HEK293 (cell line): Measurements from ENCODE around the gene TCF12.

ENCODE experiments used
- CTCF ChIA-PET: fragments of 350-600 bp; formaldehyde crosslinking; extraction: SDS; loops from one replicate; lab custom pipeline; 2021; ENCODE audit warnings: antibody characterized with exemption; lab: Yijun Ruan, JAX
- POLR2A ChIA-PET: fragments of 300-600 bp; formaldehyde crosslinking; extraction: SDS; loops from one replicate; lab custom pipeline; 2020; ENCODE audit warnings: antibody characterized with exemption, inconsistent platforms; lab: Yijun Ruan, JAX
- H3K27ac ChIP-seq: fragments of 200-500 bp; sonication (Bioruptor generic); 2 replicates; pipeline ENCODE4 v1.5.1; 2014; ENCODE audit warnings: low read depth, low read length, control low read depth, inconsistent platforms; ENCODE audit errors: extremely low read depth
- H3K36me3 ChIP-seq, 2 experiments: fragments of 200-500 bp in 1 of 2; sonication (Bioruptor generic) in 1 of 2; 1 replicate in 1 of 2; 2 replicates in 1 of 2; pipeline ENCODE4 v1.5.1; 2014 to 2017; ENCODE audit warnings: inconsistent platforms in 2 of 2, low read length in 2 of 2; ENCODE audit not compliant: control insufficient read depth in 2 of 2, insufficient read depth in 1 of 2
- H3K4me1 ChIP-seq: fragments of 200-500 bp; sonication (Bioruptor generic); 2 replicates; pipeline ENCODE4 v1.5.1; 2014; ENCODE audit warnings: mild to moderate bottlenecking, low read length, inconsistent platforms; ENCODE audit not compliant: control insufficient read depth, insufficient read depth
- H3K4me3 ChIP-seq: 2 replicates; pipeline ENCODE4 v1.5.1; 2011; ENCODE audit warnings: low read depth, mild to moderate bottlenecking, control low read depth, low read length, moderate library complexity
- H3K9me3 ChIP-seq: fragments of 200-500 bp; sonication (Bioruptor generic); 2 replicates; pipeline ENCODE4 v1.5.1; 2014; ENCODE audit warnings: low read depth, low read length, inconsistent platforms; ENCODE audit not compliant: control insufficient read depth, insufficient read depth
- BCL11A ChIP-seq: fragments of 450-650 bp; formaldehyde crosslinking; IDR thresholded peaks from 2 replicates; pipeline ENCODE4 v1.5.1; 2016; ENCODE audit warnings: low read depth, missing biosample characterization, missing genetic modification characterization
- GLI4 ChIP-seq: fragments of 450-650 bp; formaldehyde crosslinking; IDR thresholded peaks from 2 replicates; pipeline ENCODE4 v1.5.1; 2016; ENCODE audit warnings: missing biosample characterization, missing genetic modification characterization
- GLIS1 ChIP-seq: fragments of 450-650 bp; formaldehyde crosslinking; IDR thresholded peaks from 2 replicates; pipeline ENCODE4 v1.5.1; 2016; ENCODE audit warnings: missing biosample characterization, missing genetic modification characterization
- HOXD13 ChIP-seq: sonication (generic); formaldehyde crosslinking; IDR thresholded peaks from 2 replicates; pipeline ENCODE4 v1.8.0; 2022; ENCODE audit warnings: missing genetic modification reagents, borderline replicate concordance
- PATZ1 ChIP-seq: fragments of 450-650 bp; formaldehyde crosslinking; IDR thresholded peaks from 2 replicates; pipeline ENCODE4 v1.5.1; 2016; ENCODE audit warnings: missing biosample characterization, missing genetic modification characterization
- RBAK ChIP-seq: fragments of 450-650 bp; formaldehyde crosslinking; IDR thresholded peaks from 2 replicates; pipeline ENCODE4 v1.5.1; 2016; ENCODE audit warnings: missing biosample characterization, missing genetic modification characterization
- YY1 ChIP-seq: fragments of 450-650 bp; formaldehyde crosslinking; IDR thresholded peaks from 2 replicates; pipeline ENCODE4 v1.5.1; 2018; ENCODE audit warnings: missing biosample characterization, missing genetic modification characterization
- ZBTB26 ChIP-seq: fragments of 450-650 bp; formaldehyde crosslinking; optimal IDR thresholded peaks from 2 replicates; pipeline ENCODE3; 2016; ENCODE audit warnings: missing biosample characterization, mild to moderate bottlenecking, missing genetic modification characterization
- ZBTB44 ChIP-seq: fragments of 450-650 bp; IDR thresholded peaks from 2 replicates; pipeline ENCODE4 v1.5.1; 2018; ENCODE audit warnings: missing biosample characterization, mild to moderate bottlenecking, missing genetic modification characterization
- ZBTB7A ChIP-seq: fragments of 450-650 bp; formaldehyde crosslinking; IDR thresholded peaks from 2 replicates; pipeline ENCODE4 v1.5.1; 2016; ENCODE audit warnings: low read depth, missing biosample characterization, missing genetic modification characterization
- ZBTB8A ChIP-seq: fragments of 450-650 bp; formaldehyde crosslinking; IDR thresholded peaks from 2 replicates; pipeline ENCODE4 v1.5.1; 2016; ENCODE audit warnings: missing biosample characterization, missing genetic modification characterization
- ZFHX2 ChIP-seq: fragments of 450-650 bp; formaldehyde crosslinking; conservative IDR thresholded peaks from 2 replicates; pipeline ENCODE4 v1.5.1; 2016; ENCODE audit warnings: missing biosample characterization, missing genetic modification characterization
- ZNF24 ChIP-seq: fragments of 450-650 bp; formaldehyde crosslinking; IDR thresholded peaks from 2 replicates; pipeline ENCODE4 v1.5.1; 2016; ENCODE audit warnings: missing biosample characterization, missing genetic modification characterization
- ZNF274 ChIP-seq, 2 experiments: fragments of 200-500 bp in 1 of 2; fragments of 450-650 bp in 1 of 2; sonication (Bioruptor generic) in 1 of 2; formaldehyde crosslinking in 1 of 2; IDR thresholded peaks; 2 replicates each; pipeline versions ENCODE4 v1.5.1 to v1.6.1; 2014 to 2016; ENCODE audit warnings: borderline replicate concordance in 1 of 2, inconsistent platforms in 1 of 2, low read length in 1 of 2, missing biosample characterization in 1 of 2, missing genetic modification characterization in 1 of 2
- ZNF302 ChIP-seq: fragments of 450-650 bp; formaldehyde crosslinking; IDR thresholded peaks from 2 replicates; pipeline ENCODE4 v1.5.1; 2016; ENCODE audit warnings: missing biosample characterization, missing genetic modification characterization, low read depth
- ZNF391 ChIP-seq: fragments of 450-650 bp; formaldehyde crosslinking; IDR thresholded peaks from 2 replicates; pipeline ENCODE4 v1.5.1; 2016; ENCODE audit warnings: low read depth, missing biosample characterization, missing genetic modification characterization, borderline replicate concordance
- ZNF394 ChIP-seq: fragments of 450-650 bp; formaldehyde crosslinking; IDR thresholded peaks from 2 replicates; pipeline ENCODE4 v1.5.1; 2016; ENCODE audit warnings: missing biosample characterization, missing genetic modification characterization, mild to moderate bottlenecking, moderate library complexity, borderline replicate concordance
- ZNF558 ChIP-seq: fragments of 450-650 bp; formaldehyde crosslinking; IDR thresholded peaks from 2 replicates; pipeline ENCODE4 v1.5.1; 2016; ENCODE audit warnings: missing biosample characterization, missing genetic modification characterization
- ZNF561 ChIP-seq: fragments of 450-650 bp; IDR thresholded peaks from 2 replicates; pipeline ENCODE4 v1.5.1; 2018; ENCODE audit warnings: missing biosample characterization, missing genetic modification characterization, borderline replicate concordance
- ZNF580 ChIP-seq: fragments of 450-650 bp; formaldehyde crosslinking; IDR thresholded peaks from 2 replicates; pipeline ENCODE4 v1.5.1; 2016; ENCODE audit warnings: missing biosample characterization, missing genetic modification characterization
- ZNF585B ChIP-seq: fragments of 450-650 bp; formaldehyde crosslinking; IDR thresholded peaks from 2 replicates; pipeline ENCODE4 v1.5.1; 2016; ENCODE audit warnings: missing biosample characterization, missing genetic modification characterization
- ZNF626 ChIP-seq: fragments of 450-650 bp; sonication (Bioruptor Pico); formaldehyde crosslinking; IDR thresholded peaks from 2 replicates; pipeline ENCODE4 v1.5.1; 2018; ENCODE audit warnings: missing biosample characterization, missing genetic modification characterization, inconsistent platforms
- ZSCAN16 ChIP-seq: fragments of 450-650 bp; formaldehyde crosslinking; IDR thresholded peaks from 2 replicates; pipeline ENCODE4 v1.5.1; 2016; ENCODE audit warnings: missing biosample characterization, missing genetic modification characterization

TCF12 gene

GRCh38 chr15:57026016-57026592 is 107.7 kb downstream of the TCF12 start:
- Histone ChIP-seq H3K36me3 (no peaks in the 10 kb centered on the region), H3K9me3 (no peaks in the 10 kb centered on the region), H3K4me3 (no peak overlapping the region), H3K27ac (no peak overlapping the region), H3K4me1 (peaks cover 10% of the 10 kb centered on the region)
- ChIA-PET CTCF (no interaction called here), POLR2A (no interaction called here)
- TF ChIP-seq HOXD13 (CRISPR knock-in tag) (no peak), ZNF24 (tag by site-specific recombination) (no peak), GLIS1 (tag by site-specific recombination) (no peak), GLI4 (no peak), ZSCAN16 (tag by site-specific recombination) (no peak), ZNF391 (no peak)

GRCh38 chr15:57027596-57027995 is 109.2 kb downstream of the TCF12 start:
- TF ChIP-seq ZNF626 (no peak), ZBTB8A (tag by site-specific recombination) (no peak), ZNF561 (tag by site-specific recombination) (no peak), ZNF580 (tag by site-specific recombination) (no peak), ZNF274 (IDR thresholded peaks at IDR 0.05; ENCODE audit: low read length) (no peak), ZNF274 (tag by site-specific recombination; IDR thresholded peaks at IDR 0.05; ENCODE audit: borderline replicate concordance) (no peak)
- TF ChIP-seq, all 188 proteins: peak for 0
- no peak overlapping the region for H3K27ac ChIP-seq
- H3K4me3 ChIP-seq: no peak overlapping the region
- H3K4me1 ChIP-seq: peaks cover 15% of the 10 kb centered on the region
- no peaks in the 10 kb centered on the region for H3K9me3 ChIP-seq
- ChIA-PET CTCF (no interaction called here), POLR2A (no interaction called here)
- H3K36me3 ChIP-seq: no peaks in the 10 kb centered on the region

- no peaks in the 10 kb centered on the region for H3K9me3 ChIP-seq
- POLR2A ChIA-PET: no interaction called here
- H3K4me1 ChIP-seq: peaks cover 15% of the 10 kb centered on the region
- no peak overlapping the region for H3K4me3 ChIP-seq
- H3K27ac ChIP-seq: no peak overlapping the region
- CTCF ChIA-PET: no interaction called here
- no peaks in the 10 kb centered on the region for H3K36me3 ChIP-seq
- no peak for TF ChIP-seq ZBTB44 (tag by site-specific recombination)
- TF ChIP-seq ZNF394 (tag by site-specific recombination): no peak
- no peak for TF ChIP-seq ZNF558 (tag by site-specific recombination)
- no peak for TF ChIP-seq ZNF585B (tag by site-specific recombination)
- TF ChIP-seq ZNF302 (tag by site-specific recombination): no peak
- no peak for TF ChIP-seq PATZ1 (tag by site-specific recombination)
- no peak for TF ChIP-seq ZFHX2 (tag by site-specific recombination)
- no peak for TF ChIP-seq BCL11A
- TF ChIP-seq ZBTB7A (tag by site-specific recombination): no peak
- no peak for TF ChIP-seq RBAK (tag by site-specific recombination)
- TF ChIP-seq ZBTB26: no peak
- no peak for TF ChIP-seq YY1 (tag by site-specific recombination)
- TF ChIP-seq, all 188 proteins: peak for 0
Observed at GRCh38 chr15:57028176-57028575, 109.7 kb downstream of the TCF12 start.
